Left hindlimb (tissue), 1 donor: ENCODE measurements around the gene ACSL6.

Experiments used
- DNase-seq: peaks from one replicate; pipeline ENCODE4 v3.0.0-alpha.2; 2018

Gene ACSL6

DNA sequence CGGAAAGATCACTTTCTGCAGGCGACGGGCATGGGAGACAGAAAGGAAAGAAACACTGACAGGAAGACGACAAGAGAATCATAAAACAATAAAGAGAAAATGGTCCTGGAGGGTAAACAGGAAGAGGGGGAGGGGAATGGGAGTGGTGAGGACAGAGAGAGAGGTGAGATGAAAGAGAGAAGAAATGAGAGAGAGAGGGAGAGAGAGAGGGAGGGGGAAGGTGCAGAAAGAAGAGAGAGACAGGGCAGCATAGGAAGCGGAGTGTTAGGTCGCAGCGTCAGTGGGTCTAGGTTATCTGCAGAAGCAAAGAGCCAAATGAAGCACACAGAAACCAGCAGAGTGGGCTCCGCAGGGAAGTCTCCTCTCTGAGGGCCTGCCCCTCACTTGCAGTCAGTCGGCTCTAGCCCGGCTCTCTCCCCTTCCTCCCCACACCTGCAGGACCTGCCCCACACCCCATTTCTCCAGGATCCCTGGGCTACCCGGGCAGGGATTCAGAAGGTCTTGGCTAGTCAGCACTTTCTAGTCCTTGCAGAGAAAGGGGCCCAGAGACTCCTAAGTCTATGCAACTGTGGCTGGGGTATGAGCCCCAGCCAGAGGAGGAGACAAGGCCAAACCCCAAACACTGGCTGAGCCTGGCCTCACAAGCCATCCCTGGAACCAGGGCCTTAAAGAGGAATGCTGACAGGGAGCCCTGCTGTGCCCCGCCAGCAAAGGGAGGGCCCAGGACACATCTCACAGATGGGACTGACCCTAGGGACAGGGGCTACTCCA, 36.3 kb downstream of the ACSL6 start:
- DNase-seq = no peak

DNA sequence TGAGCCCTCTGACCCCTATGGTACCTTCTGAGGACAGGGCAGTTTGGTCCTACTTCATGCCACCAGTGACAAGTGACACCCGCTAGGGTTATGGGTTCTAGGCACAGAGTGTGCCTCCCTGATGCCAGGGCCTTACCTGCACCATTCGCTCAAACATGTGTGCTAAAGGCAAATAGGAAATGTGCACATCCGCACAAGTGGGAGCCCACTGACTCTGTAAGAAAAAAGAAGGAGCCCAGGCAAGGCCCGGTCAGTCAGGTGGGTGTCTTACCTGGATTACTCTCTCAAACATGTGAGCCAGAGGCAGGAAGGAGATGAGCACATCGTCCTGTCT, 36.9 kb downstream of the ACSL6 start:
- DNase-seq = no peak

DNA sequence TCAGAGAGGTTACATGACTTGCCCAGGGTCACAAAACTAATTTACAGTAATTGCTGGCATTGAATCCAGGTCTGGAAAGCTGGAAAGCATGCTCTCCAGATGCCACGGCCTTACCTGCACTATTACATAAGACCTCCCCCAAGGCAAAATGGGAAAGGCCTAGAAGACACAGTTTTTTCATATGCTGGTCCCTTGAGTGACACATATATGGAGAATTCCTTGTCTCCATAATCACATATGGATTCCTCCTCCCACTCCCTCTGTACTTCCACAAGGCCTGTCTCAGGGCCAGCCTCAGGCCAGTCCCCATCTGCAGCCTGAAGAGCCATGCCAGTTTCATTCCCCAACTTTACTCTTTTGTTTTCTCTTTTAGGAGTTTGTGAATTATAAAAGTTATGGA, 37.4 kb downstream of the ACSL6 start:
- no peak for DNase-seq

DNA sequence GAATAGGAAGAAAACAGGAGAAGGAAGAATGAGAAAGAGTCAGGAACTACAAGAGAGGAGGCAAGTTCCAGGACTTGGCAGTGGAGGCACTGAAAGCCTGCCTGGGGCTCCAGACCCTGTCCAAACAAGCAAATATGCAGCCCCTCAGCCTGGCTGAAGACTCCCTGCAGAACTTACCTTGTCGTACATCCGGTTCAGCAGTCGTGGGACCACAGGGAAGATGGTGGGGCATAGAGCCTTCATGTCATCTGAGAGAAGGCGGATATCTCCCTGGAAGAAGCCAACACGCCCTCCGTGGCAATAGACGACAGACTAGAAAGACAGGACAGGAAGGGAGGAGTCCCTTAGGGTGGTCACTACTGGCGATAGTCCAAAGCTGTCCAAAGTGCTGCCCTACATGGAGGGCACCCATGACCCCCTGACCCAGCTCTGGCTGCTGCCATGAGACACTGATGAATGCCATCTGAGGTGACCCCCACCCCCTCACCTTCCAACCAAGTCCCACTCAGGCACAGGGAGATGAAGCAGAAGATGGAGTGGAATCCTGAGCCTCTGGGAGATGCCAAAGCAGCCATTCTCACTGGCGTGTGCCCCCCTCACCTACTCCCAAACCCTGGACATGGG, 38.3 kb downstream of the ACSL6 start:
- DNase-seq = no peak

DNA sequence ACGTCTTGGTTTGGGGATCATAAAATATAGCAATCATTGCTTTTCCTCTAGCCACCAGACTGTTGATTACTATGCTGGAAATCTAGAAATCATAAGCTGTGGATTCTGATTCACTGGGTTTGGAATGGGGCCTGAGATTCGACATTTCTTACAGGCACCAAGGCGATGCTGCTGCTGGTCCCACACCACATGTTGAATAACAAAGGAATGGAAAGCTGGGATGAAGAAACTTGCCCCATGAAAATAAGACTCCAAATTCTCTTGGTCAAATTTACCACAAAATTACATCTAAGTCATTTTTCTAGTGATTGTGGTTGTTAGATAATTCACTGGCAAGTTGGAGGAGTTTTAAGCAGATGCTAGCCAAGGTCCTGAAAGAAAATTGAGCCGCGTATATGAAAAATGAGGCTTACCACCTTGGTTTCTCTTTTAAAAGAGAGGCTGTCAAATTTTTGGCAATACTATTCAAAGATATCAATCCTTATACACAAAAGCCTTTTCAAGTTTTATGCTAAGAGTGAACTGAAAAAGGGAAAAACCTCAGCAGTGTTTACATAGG, 43.0 kb downstream of the ACSL6 start:
- DNase-seq = no peak

DNA sequence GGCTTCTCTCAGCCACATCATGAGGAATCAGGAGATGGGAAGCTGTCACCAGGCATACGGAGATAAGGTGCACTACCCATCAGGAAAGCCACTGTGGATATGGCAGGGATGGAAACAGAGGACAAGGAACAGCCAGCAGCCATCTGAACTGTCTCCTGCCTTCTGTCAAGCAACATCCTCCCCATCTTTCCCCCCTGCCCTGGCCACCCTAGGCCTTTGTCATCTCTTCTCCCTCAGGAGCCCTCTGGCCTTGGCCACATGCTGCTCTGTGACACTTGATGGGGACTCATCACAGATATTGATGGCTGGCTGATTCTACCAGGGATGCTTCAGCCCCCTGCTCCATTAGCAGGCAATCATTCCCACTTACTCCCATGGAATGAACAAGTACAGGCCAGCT, 44.9 kb downstream of the ACSL6 start:
- no peak for DNase-seq

DNA sequence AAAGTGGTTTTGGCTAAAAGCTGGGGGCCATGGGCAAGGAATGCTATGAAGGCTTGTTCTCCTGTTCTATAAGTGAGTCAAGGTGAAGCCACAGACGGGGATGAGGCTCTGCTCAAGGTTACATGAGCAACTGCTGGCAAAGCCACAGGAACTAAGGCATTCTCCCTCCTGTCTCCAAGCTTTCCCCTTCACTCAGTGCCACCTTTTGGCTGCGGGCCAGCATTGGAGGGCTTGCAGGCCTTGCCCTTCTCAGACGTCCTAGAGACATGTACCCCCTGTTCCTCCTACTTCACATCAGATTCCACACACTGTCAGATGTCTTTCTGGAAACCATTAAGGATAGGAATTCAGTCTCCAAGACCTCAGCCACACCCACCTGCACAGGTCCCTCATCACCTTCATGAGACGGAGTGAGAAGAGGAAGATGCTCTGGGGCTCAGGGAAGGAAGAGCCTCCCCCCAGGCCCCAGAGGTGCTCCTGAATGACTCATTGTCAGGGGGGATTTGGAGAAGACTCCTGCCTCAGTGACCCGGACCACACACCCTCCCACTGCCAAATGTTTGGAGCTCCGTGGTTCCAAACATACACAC, 45.5 kb downstream of the ACSL6 start:
- DNase-seq = no peak

DNA sequence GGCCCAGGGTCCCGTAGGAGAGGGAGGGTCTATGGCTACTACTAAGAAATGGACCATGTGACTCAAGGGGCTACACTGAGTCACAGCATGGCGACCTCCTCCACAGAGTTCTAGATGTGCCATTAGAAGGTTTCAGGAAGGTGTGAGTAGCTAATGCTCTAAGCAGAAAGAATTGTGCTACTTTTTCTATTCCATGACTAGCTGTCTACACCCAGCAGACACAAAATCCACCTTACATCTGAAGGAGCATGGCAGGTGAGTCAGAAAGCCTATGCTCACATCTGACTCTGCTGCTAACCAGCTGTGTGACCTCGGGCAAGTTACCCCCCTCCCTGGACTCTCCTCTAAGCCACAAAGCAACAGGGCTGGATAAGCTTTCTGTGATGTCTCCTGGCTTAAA, 51.6 kb downstream of the ACSL6 start:
- no peak for DNase-seq

DNA sequence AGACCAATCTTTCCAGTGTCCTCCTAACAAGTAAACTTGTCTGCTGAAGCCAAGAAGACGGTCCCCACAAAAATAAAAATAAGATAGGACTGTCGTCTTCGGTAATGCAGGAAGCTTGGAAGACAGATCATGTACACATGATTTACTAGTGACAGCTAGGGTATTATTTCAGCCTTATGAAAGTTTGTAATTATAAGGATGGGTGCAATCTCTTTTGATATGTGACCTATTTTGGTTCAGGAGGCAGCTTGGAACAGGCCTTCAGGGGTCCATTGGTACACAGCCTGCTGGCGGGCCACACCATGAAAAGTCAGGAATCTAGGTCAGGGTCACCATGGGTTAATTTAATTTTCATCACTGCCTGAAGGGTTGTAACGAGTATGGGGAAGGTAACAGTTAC, 52.3 kb downstream of the ACSL6 start:
- no peak for DNase-seq

DNA sequence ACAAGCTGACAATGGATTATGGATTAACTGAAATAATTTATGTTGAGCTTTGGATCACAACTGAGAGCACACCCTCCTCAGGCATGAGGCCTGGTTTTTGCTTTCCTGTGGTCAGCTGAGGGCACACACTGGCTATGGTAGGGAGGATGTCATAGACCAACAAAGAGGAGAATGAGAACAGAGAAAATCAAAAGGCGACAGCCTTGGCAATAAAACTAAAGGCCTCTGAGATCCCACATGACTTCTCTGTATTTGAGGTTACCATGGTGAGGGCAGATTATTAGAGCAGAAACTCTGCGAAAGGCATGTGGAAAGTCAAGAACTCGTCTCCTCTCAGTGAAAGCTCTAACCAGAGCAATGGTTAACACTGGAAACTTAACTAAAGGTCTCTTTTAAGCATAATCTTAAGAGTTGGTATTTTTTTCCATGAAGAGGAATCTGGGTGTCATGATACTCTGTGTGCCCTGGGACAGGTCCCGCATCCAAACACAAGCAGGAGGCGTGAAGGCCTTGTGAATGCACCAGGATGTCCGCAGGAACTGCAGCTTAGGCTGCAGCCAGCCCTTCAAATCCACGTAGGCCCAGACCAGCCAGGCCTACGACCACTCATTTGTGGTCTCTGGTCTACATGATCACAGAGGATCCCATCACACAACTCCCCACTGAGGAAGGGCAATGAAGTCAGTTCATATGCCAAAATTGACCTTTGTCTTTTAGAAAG, 53.6 kb downstream of the ACSL6 start:
- DNase-seq = no peak

DNA sequence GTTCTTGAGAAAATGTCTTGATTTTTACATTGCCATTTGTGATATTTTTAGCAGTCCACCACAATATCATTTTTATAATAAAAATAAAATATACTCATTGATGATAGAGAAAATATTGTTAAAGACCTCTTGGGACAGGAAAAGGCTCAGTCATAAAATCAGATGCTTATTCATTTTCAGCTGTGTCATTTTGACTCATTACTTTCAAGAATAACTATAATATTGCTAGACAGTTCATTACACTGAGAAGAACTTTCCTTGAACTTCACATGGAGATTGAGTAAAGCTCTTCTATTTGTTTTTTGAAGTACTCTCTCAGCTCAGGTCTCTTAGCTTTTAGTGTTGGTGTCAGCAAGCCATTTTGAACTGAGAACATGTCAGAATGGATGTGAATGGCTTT, 57.5 kb downstream of the ACSL6 start:
- no peak for DNase-seq

DNA sequence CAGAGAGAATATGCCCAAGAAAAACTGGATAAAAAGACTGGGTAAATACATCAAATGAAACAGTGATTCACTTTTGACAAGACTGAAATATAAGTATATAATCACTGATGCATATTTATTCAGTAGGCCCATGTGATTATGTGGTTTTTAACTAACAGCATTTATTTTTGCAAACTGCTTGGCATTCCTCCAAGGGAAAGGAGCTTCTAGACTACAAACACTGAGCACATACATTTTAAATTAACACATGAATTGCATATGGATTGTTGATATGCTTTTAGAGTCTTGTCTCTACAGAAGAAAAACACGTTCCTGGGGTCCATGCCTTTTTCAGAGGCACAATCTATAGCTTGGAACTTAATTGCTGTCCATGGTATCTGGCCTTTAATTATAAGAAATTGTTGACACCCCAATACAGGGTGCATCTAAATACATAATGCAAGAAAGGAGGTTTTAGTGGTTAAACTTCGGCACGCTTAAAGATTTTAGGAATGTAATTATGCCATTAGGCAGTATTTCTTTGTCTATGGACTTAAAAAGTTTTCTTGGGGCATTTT, 59.1 kb downstream of the ACSL6 start:
- DNase-seq = no peak

DNA sequence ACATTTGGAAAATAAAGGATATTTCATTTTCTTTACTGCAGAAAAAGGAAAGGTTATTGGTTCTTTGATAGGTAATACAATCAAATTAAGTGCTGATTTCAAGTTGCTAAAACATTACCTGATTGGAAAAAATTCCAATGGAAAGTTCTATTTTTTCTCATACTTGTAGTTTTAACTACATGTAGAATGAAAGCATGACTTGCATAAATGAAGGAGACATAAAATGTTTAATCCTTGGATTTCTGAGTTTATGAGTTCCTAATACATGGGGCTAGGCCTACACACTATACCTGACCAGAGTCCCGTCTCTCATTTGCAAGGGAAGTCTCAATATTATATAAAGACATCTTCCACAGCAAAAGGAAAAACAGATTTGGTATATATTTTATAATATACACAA, 60.8 kb downstream of the ACSL6 start:
- DNase-seq = no peak

DNA sequence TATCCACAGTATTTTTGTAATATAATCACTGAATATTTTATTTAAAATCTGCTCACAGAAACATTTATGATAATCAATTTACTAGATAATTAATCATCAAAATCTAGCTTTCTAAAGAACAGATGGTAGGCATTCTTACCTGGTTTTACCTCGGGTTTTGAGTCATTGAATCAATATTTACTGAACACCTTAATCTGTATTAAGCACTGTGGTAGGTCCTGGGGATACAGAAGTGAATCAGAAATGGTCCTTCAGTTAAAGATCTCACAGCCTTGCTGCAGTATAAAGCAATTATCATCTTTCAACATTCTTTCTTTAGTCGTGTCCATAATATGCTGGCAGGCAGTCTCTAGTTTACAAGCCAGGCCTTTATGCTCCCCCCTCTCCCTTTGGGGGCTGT, 64.0 kb downstream of the ACSL6 start:
- no peak for DNase-seq

DNA sequence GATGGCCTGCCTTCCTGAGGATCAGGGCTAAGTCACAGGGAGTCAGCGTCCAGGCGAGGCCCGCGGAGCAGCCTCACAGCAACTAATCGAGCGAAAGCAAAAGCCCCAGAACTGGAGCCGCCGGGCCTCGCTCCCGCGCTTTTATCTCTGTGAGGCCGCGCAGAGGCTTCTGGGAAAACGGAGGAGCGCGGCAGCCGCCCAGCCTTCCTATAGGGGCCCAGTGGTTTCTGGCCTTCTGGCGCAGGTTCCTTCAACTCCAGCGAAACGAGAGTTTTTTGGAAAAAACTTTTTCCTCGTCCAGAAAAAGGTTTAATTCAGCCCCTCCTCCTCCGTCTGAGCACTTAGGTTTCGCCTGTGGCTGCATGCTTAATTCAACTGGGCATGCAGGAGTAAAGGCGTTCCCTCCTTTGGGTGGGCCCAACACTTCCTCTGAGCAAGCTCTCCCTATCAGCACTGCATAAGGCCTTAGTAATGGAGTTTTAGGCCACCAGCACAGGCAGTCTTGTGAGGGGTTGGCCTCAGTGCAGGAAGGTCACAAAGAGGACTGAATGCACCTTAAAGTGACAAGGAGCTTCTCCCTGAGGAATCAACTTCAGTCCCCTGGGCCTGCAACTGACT, 65.8 kb downstream of the ACSL6 start, which contains the start of gene MEIKIN:
Gene MEIKIN, minus strand, starts transcription at position 113 of the 618 bp plus-strand sequence. CDS start 158 bp downstream, outside the sequence.
- DNase-seq = no peak

DNA sequence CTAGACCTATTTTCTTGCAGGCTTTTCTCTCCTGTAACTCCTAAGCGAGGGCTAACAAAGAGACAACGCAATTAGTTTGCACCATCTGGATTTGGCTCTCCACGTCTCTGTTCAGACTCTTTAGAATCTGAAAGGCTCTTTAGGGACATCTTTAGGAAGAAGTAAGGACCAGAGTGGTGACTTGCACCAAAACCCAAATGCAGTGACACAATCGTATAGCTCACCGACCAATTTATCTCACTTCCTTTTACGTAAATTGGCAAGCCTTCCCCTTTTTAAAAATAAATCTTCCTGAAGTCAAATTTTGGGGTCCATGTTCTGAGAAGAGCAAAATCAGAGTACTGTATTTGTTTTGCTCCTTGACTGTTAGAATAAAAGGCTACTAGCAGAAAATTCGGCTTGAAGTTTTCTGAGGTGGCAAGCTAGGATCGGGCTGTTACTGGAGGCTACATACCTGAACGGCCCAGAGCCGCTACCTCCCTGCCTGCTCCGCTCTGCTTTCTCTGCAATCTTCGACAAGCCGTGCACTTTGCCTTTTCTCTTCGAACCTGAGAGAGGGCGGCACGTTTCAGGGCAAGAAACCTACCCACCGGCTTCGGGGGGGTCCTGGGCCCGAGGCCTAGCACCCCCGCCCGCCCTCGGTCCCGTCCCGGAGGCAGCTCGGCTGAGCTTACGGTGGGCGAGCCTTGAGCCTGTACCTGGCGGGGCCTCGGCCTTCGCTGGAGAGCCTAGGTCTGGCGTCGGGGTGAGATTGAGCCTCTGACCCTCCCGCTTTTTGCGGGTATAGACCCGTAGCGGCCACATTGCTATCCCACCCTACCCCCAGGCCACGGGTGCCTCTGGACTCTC, 66.5 kb downstream of the ACSL6 start:
- no peak for DNase-seq

DNA sequence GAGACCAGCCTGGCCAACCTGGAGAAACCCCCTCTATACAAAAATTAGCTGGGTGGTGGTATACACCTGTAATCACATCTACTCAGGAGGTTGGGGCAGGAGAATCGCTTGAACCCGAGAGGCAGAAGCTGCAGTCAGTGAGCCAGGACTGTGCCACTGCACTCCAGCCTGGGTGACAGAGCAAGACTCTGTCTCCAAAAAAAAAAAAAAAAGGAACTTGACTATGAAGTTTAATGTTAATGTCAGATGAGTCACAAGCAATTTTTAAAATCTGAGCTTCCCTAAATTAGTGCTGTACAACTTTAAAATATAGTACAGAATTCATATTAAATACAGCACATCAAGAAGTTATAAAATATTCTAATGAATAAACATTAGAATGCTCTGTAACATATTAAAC, 67.5 kb downstream of the ACSL6 start:
- DNase-seq = no peak

DNA sequence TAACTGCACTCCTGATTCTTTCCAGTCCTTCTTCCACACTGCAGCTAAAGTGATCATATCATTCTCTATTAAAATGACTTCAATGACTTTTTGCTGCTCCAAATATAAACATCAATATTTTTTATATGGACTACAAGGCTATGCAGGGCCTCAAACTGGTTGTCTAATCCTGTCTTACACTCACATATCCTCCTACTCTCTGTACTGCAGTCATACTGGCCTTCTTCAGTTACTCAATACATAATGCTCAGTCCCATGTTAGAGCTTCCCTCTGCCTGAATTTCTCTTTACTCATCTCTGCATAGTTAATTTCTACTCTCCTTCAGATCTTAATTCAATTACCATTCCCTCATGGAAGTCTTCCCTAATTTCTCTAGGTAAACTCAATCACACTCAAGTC, 69.4 kb downstream of the ACSL6 start:
- no peak for DNase-seq

DNA sequence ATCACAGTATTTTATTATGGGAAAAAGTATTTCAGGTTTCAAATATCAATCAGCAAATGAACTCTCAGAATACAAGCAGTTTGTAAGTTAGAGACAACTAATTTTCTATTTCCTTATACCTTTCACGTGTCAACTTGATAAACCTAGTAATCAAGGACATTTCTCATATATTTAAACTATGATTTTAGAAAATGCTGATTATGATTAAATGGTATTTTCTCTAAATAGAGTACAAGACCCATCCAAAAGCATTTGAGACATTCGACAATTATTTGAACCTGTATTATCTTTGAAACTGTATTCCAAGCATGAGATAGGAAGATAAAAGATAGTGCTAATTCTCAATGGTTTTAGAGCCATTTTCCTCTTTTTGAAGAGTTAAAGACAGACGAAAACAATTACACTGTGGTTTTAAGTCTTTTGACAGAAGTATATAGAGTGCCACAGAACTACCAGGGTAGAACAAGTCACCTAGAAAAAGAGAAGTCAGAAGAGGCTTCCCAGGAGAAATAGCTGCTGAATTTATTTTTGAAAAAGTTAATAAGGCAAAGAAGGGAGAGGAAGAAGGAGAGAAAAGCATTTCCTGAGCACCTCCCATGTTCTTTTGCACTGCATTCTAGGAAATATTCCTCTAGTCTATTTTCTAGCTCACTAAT, 71.6 kb downstream of the ACSL6 start:
- no peak for DNase-seq

DNA sequence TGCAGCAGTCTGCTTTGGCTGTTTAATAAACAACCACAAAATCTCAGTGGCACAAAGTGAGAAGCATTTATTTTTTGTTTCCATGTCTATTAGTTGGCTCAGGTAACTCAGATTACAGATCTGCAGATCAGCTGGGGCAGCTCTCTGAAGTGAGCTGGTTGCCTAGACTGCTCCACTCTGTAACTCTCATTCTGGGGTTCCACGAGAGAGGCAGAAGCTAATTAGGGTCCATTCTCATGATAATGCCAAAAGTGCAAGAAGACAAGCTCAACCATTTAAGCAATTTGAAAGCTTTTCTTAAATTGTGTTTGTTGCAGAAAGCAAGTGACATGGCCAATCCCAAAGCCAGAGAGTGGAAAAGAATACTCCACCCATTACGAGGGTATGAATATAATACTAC, 79.2 kb downstream of the ACSL6 start:
- DNase-seq = no peak

DNA sequence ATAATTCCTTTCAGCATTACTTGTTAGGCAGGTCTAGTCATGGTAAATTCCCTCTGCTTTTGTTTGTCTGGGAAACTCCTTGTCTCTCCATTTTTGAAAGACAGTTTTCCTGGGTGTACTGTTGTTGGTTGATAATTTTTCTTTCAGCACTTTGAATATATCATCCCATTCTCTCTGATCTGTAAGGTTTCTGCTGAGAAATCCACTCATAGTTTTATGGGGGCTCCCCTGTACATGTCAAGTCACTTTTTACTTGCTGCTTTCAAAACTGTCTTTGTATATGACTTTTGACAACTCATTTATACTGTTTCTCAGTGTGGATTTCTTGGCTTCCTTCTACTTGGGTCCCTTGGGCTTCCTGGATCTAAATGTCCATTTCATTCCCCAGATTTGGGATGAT, 82.5 kb downstream of the ACSL6 start:
- no peak for DNase-seq
